ENCODE data around the gene NCOA1. TPM values are rescaled to one million over a fixed set of nuclear protein-coding genes. Genes with fewer than 3 reads are reported as not detected.

The NCOA1 gene
- polyA plus RNA-seq, 1 donor (not counting 4 experiments of a cell fraction or from before 2014, with no cell fraction given) = 5.0 TPM

DNA sequence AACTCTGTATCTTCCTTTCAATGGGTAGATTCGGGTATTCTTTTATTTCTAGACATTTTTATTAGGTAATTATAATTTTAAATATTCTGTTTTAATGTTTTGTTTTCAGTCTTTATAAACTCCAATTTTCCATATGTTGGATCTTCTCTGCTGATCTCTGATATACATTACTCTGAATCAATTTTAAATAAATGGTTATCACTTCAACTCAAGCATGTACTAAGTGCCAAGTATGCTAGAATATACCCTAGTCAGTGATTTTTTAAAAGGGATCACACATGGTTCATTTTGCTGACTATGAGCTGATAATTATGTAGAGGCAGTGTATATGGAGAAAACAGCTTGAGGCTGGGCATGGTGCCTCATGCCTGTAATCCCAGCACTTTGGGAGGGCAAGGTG, 41.7 kb upstream of the NCOA1 start:
- Histone ChIP-seq H3K4me2 (ENCODE audit: control insufficient read depth, extremely low read depth, insufficient read depth, low read depth, low read length) (no peak overlapping the region), H3K27me3 (ENCODE audit: control insufficient read depth, extremely low read depth, insufficient read depth, low read length) (no peaks in the 10 kb centered on the region), H4K20me1 (ENCODE audit: control insufficient read depth, extremely low read depth, insufficient read depth, low read length) (no peaks in the 10 kb centered on the region), H3K79me2 (ENCODE audit: control insufficient read depth, insufficient read depth, low read length) (no peaks in the 10 kb centered on the region), H2AFZ (ENCODE audit: control insufficient read depth, low read length) (no peak overlapping the region), H3K4me3 (ENCODE audit: control insufficient read depth in 2 of 3, extremely low read depth in 1 of 3, insufficient read depth in 2 of 3, low read depth in 1 of 3, low read length in 3 of 3) (no peak overlapping the region), H3K9ac (ENCODE audit: control insufficient read depth, extremely low read depth, insufficient read depth, low read length) (no peak overlapping the region), H3K9me1 (ENCODE audit: control insufficient read depth, extremely low read depth, insufficient read depth, low read length) (no peaks in the 10 kb centered on the region), H3K4me1 (ENCODE audit: control insufficient read depth, extremely low read depth, insufficient read depth, low read length) (no peaks in the 10 kb centered on the region), H3K9me3 (ENCODE audit: control insufficient read depth, low read depth, low read length) (peaks cover 5% of the 10 kb centered on the region), H3K27ac (ENCODE audit: control insufficient read depth, insufficient read depth, low read length) (no peak overlapping the region), H3K36me3 (ENCODE audit: control insufficient read depth in 2 of 2, extremely low read depth in 1 of 2, insufficient read depth in 2 of 2, low read length in 2 of 2) (no peaks in the 10 kb centered on the region)
- no peak for DNase-seq (ENCODE audit: low read depth, low spot score)
- TF ChIP-seq, protein P1, sequence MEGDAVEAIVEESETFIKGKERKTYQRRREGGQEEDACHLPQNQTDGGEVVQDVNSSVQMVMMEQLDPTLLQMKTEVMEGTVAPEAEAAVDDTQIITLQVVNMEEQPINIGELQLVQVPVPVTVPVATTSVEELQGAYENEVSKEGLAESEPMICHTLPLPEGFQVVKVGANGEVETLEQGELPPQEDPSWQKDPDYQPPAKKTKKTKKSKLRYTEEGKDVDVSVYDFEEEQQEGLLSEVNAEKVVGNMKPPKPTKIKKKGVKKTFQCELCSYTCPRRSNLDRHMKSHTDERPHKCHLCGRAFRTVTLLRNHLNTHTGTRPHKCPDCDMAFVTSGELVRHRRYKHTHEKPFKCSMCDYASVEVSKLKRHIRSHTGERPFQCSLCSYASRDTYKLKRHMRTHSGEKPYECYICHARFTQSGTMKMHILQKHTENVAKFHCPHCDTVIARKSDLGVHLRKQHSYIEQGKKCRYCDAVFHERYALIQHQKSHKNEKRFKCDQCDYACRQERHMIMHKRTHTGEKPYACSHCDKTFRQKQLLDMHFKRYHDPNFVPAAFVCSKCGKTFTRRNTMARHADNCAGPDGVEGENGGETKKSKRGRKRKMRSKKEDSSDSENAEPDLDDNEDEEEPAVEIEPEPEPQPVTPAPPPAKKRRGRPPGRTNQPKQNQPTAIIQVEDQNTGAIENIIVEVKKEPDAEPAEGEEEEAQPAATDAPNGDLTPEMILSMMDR (optimal IDR thresholded peaks at IDR 0.05 in 1 of 3, IDR thresholded peaks at IDR 0.05 in 1 of 3, conservative IDR thresholded peaks at IDR 0.05 in 1 of 3; ENCODE audit: extremely low read depth in 1 of 3, insufficient read depth in 2 of 3, low read length in 3 of 3) = no peak
- TF ChIP-seq EZH2 (IDR thresholded peaks at IDR 0.05; ENCODE audit: low read length) = no peak
- FAIRE-seq = no peak
- dilution Hi-C loops (cut with MboI; ENCODE audit: extremely low pct_ligation_motif_present, low sequenced_read_pairs) = no loop called here

DNA sequence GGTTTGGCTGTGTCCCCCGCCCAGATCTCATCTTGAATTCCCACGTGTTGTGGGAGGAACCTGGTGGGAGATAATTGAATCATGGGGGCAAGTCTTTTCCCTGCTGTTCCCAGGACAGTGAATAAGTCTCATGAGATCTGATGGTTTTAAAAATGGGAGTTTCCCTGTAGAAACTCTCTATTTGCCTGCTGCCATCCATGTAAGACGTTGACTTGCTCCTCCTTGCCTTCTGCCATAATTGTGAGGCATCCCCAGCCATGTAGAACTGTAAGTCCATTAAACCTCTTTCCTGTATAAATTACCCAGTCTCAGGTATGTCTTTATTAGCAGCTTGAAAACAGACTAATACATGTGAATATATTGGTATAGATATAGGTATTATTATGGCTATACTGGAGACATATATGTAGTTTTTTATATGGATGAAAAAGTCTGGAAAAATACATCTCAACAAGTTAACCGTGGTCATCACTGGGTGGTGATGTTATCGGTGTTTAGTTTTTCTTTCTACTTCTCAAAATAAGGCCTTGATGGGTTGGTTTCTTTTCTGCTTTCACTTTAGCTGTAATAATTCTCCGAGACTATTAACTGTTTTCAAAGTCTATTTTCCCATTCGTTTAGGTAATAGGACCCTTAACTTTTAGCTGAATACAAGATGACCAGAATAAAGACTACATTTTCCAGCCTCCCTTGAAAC, 39.1 kb upstream of the NCOA1 start:
- Histone ChIP-seq H3K27ac (ENCODE audit: control insufficient read depth, insufficient read depth, low read length) (no peak overlapping the region), H3K36me3 (ENCODE audit: control insufficient read depth in 2 of 2, extremely low read depth in 1 of 2, insufficient read depth in 2 of 2, low read length in 2 of 2) (no peaks in the 10 kb centered on the region), H3K79me2 (ENCODE audit: control insufficient read depth, insufficient read depth, low read length) (no peaks in the 10 kb centered on the region), H3K4me3 (ENCODE audit: control insufficient read depth in 2 of 3, extremely low read depth in 1 of 3, insufficient read depth in 2 of 3, low read depth in 1 of 3, low read length in 3 of 3) (no peak overlapping the region), H3K27me3 (ENCODE audit: control insufficient read depth, extremely low read depth, insufficient read depth, low read length) (peaks cover 4% of the 10 kb centered on the region), H4K20me1 (ENCODE audit: control insufficient read depth, extremely low read depth, insufficient read depth, low read length) (no peaks in the 10 kb centered on the region), H2AFZ (ENCODE audit: control insufficient read depth, low read length) (no peak overlapping the region), H3K9me3 (ENCODE audit: control insufficient read depth, low read depth, low read length) (peaks cover 5% of the 10 kb centered on the region), H3K4me1 (ENCODE audit: control insufficient read depth, extremely low read depth, insufficient read depth, low read length) (peaks cover 6% of the 10 kb centered on the region), H3K9me1 (ENCODE audit: control insufficient read depth, extremely low read depth, insufficient read depth, low read length) (no peaks in the 10 kb centered on the region), H3K4me2 (ENCODE audit: control insufficient read depth, extremely low read depth, insufficient read depth, low read depth, low read length) (no peak overlapping the region), H3K9ac (ENCODE audit: control insufficient read depth, extremely low read depth, insufficient read depth, low read length) (no peak overlapping the region)
- dilution Hi-C loops (cut with MboI; ENCODE audit: extremely low pct_ligation_motif_present, low sequenced_read_pairs) = no loop called here
- FAIRE-seq (no peak), DNase-seq (ENCODE audit: low read depth, low spot score) (no peak)
- TF ChIP-seq EZH2 (IDR thresholded peaks at IDR 0.05; ENCODE audit: low read length) = no peak
- TF ChIP-seq, protein P1 (optimal IDR thresholded peaks at IDR 0.05 in 1 of 3, IDR thresholded peaks at IDR 0.05 in 1 of 3, conservative IDR thresholded peaks at IDR 0.05 in 1 of 3; ENCODE audit: extremely low read depth in 1 of 3, insufficient read depth in 2 of 3, low read length in 3 of 3) = no peak

All from keratinocyte (primary cell).